Smooth muscle cell (in vitro differentiated cells): ENCODE measurements around the gene KRTAP10-6. TPM values are rescaled to one million over a fixed set of nuclear protein-coding genes. Genes with fewer than 3 reads are reported as not detected.

Source experiments
- DNase-seq: peaks from one replicate; lab custom pipeline; 2025; ENCODE audit not compliant: unreplicated experiment; lab: John Stamatoyannopoulos, UW
- H2AFZ ChIP-seq: fragments of 200-600 bp; sonication (generic); 2 replicates; pipeline ENCODE4 v1.6.0; 2016; ENCODE audit warnings: antibody characterized with exemption, low read depth, mild to moderate bottlenecking
- H3F3A ChIP-seq: fragments of 200-600 bp; sonication (generic); 2 replicates; pipeline ENCODE4 v1.6.0; 2017; ENCODE audit warnings: antibody characterized with exemption, low read depth
- H3K27ac ChIP-seq: fragments of 200-600 bp; sonication (generic); 2 replicates; pipeline ENCODE4 v1.5.1; 2016; ENCODE audit warnings: low read depth, mild to moderate bottlenecking
- H3K27me3 ChIP-seq: fragments of 200-600 bp; sonication (generic); 2 replicates; pipeline ENCODE4 v1.6.1; 2016; ENCODE audit warnings: low read depth, mild to moderate bottlenecking
- H3K36me3 ChIP-seq: fragments of 200-600 bp; sonication (generic); 2 replicates; pipeline ENCODE4 v1.5.1; 2016; ENCODE audit warnings: low read depth
- H3K4me1 ChIP-seq: fragments of 200-600 bp; sonication (generic); 2 replicates; pipeline ENCODE4 v1.5.1; 2016; ENCODE audit warnings: low read depth
- H3K4me2 ChIP-seq: fragments of 200-600 bp; sonication (generic); 2 replicates; pipeline ENCODE4 v1.6.0; 2016; ENCODE audit warnings: mild to moderate bottlenecking
- H3K4me3 ChIP-seq: fragments of 200-600 bp; sonication (generic); 2 replicates; pipeline ENCODE4 v1.5.1; 2016; ENCODE audit warnings: mild to moderate bottlenecking
- H3K79me2 ChIP-seq: fragments of 200-600 bp; sonication (generic); 2 replicates; pipeline ENCODE4 v1.6.0; 2016; ENCODE audit warnings: low read depth, mild to moderate bottlenecking
- H3K9ac ChIP-seq: fragments of 200-600 bp; sonication (generic); 2 replicates; pipeline ENCODE4 v1.6.0; 2016; ENCODE audit warnings: low read depth
- H3K9me3 ChIP-seq: fragments of 200-600 bp; sonication (generic); replicated peaks from 2 replicates; pipeline ENCODE4 v1.5.1; 2016; ENCODE audit warnings: low read depth
- H4K20me1 ChIP-seq: fragments of 200-600 bp; sonication (generic); 2 replicates; pipeline ENCODE4 v1.6.0; 2016; ENCODE audit warnings: low read depth
- CTCF ChIP-seq: fragments of 200-600 bp; sonication (generic); IDR thresholded peaks from 2 replicates; pipeline ENCODE4 v1.5.1; 2017; ENCODE audit warnings: borderline replicate concordance, mild to moderate bottlenecking, antibody characterized with exemption; ENCODE audit not compliant: insufficient read depth, poor library complexity, severe bottlenecking
- WGBS: methylation state at CpG from one replicate; pipeline ENCODE4 v1.1.7; 2016; ENCODE audit warnings: low lambda C conversion rate; 5-methylcytosine and 5-hydroxymethylcytosine counted together
- polyA plus RNA-seq: library from polyadenylated mRNA; unstranded; fragments of >200 nt; fragmentation: Nextera tagmentation; extraction: Ambion mirVana; gene quantifications from 2 replicates; pipeline ENCODE4 v1.2.1, GENCODE V29; 2016
- total RNA-seq: library from RNA; depleted of rRNA; stranded (reverse); fragments of >200 nt; gene quantifications from 2 replicates; pipeline ENCODE4 v1.2.3, GENCODE V29; 2014

The KRTAP10-6 gene
- total and polyA plus RNA-seq, 2 experiments from 2014 or later = 0.38 TPM; not detected in 1

- no peak for TF ChIP-seq CTCF
Observed at GRCh38 chr21:44619886-44620285, 27.6 kb upstream of the KRTAP10-6 start.

GRCh38 chr21:44618909-44619308, 26.6 kb upstream of the KRTAP10-6 start:
- H3K4me2 ChIP-seq = no peak overlapping the region
- no peak for TF ChIP-seq CTCF
- H2AFZ ChIP-seq = no peak overlapping the region
- WGBS = 93% methylated on average over 3 of the region's 3 CpGs
- no peaks in the 10 kb centered on the region for H3K9me3 ChIP-seq
- no peaks in the 10 kb centered on the region for H4K20me1 ChIP-seq
- DNase-seq = no peak
- H3F3A ChIP-seq = no peaks in the 10 kb centered on the region
- no peaks in the 10 kb centered on the region for H3K4me1 ChIP-seq
- no peaks in the 10 kb centered on the region for H3K36me3 ChIP-seq
- no peaks in the 10 kb centered on the region for H3K79me2 ChIP-seq
- no peaks in the 10 kb centered on the region for H3K27me3 ChIP-seq
- no peak overlapping the region for H3K4me3 ChIP-seq
- H3K27ac ChIP-seq = no peak overlapping the region
- H3K9ac ChIP-seq = no peak overlapping the region

More at GRCh38 chr21:44619886-44620285, 27.6 kb upstream of the KRTAP10-6 start:
- Histone ChIP-seq H3K4me1 (no peaks in the 10 kb centered on the region), H3K9ac (no peak overlapping the region), H3K79me2 (no peaks in the 10 kb centered on the region), H3K9me3 (no peaks in the 10 kb centered on the region), H2AFZ (no peak overlapping the region), H3K36me3 (no peaks in the 10 kb centered on the region), H3K27me3 (no peaks in the 10 kb centered on the region), H3F3A (no peaks in the 10 kb centered on the region), H3K4me3 (no peak overlapping the region), H3K4me2 (no peak overlapping the region), H3K27ac (no peak overlapping the region), H4K20me1 (no peaks in the 10 kb centered on the region)
- WGBS = 87% methylated on average over 6 of the region's 6 CpGs
- no peak for DNase-seq

GRCh38 chr21:44618504-44618903, 26.2 kb upstream of the KRTAP10-6 start:
- H3K27me3 ChIP-seq = no peaks in the 10 kb centered on the region
- TF ChIP-seq CTCF = no peak
- no peaks in the 10 kb centered on the region for H3K79me2 ChIP-seq
- no peak for DNase-seq
- no peak overlapping the region for H3K4me2 ChIP-seq
- H3K27ac ChIP-seq = no peak overlapping the region
- H3K36me3 ChIP-seq = no peaks in the 10 kb centered on the region
- no peaks in the 10 kb centered on the region for H3K4me1 ChIP-seq
- H3K9ac ChIP-seq = no peak overlapping the region
- H3K9me3 ChIP-seq = no peaks in the 10 kb centered on the region
- no peak overlapping the region for H2AFZ ChIP-seq
- no peaks in the 10 kb centered on the region for H3F3A ChIP-seq
- WGBS = 62% methylated on average over 4 of the region's 4 CpGs
- H4K20me1 ChIP-seq = no peaks in the 10 kb centered on the region
- H3K4me3 ChIP-seq = no peak overlapping the region

GRCh38 chr21:44617071-44617501, 24.8 kb upstream of the KRTAP10-6 start:
- Histone ChIP-seq H4K20me1 (no peaks in the 10 kb centered on the region), H3K27ac (no peak overlapping the region), H2AFZ (no peak overlapping the region), H3K4me3 (no peak overlapping the region), H3K4me2 (no peak overlapping the region), H3K9me3 (no peaks in the 10 kb centered on the region), H3F3A (no peaks in the 10 kb centered on the region), H3K36me3 (no peaks in the 10 kb centered on the region), H3K79me2 (no peaks in the 10 kb centered on the region), H3K27me3 (no peaks in the 10 kb centered on the region), H3K9ac (no peak overlapping the region), H3K4me1 (no peaks in the 10 kb centered on the region)
- no peak for DNase-seq
- WGBS = 60% methylated on average over 8 of the region's 8 CpGs
- no peak for TF ChIP-seq CTCF
